Measurements from ENCODE around the gene RAG1.

RAG1 gene

GRCh38 chr11:36605221-36606216 is 37.7 kb downstream of the RAG1 start:
- no peak overlapping the region for H3K4me3 ChIP-seq (ENCODE audit: low read length)
- H3K9me2 ChIP-seq (replicated peaks; ENCODE audit: control insufficient read depth, low read length) = no peaks in the 10 kb centered on the region
- no peaks in the 10 kb centered on the region for H4K20me1 ChIP-seq (ENCODE audit: control insufficient read depth, insufficient read depth, low read depth, low read length)
- H3K79me2 ChIP-seq (ENCODE audit: control insufficient read depth, low read length) = no peaks in the 10 kb centered on the region
- no peaks in the 10 kb centered on the region for H3K36me3 ChIP-seq (ENCODE audit: control insufficient read depth, low read length)
- no peak overlapping the region for H3K4me2 ChIP-seq (ENCODE audit: low read length)
- no peaks in the 10 kb centered on the region for H3K27me3 ChIP-seq (ENCODE audit: control insufficient read depth, low read length)
- no peaks in the 10 kb centered on the region for H3F3A ChIP-seq (ENCODE audit: control insufficient read depth, insufficient read depth)
- peaks cover 5% of the 10 kb centered on the region for H3K4me1 ChIP-seq (ENCODE audit: control insufficient read depth, low read length)
- TF ChIP-seq CTCF (IDR thresholded peaks at IDR 0.05; ENCODE audit: low read depth, low read length, poor library complexity, severe bottlenecking) (no peak), EZH2phosphoT487 (IDR thresholded peaks at IDR 0.05; ENCODE audit: borderline replicate concordance, low read length) (no peak)
- no peaks in the 10 kb centered on the region for H3K9me3 ChIP-seq (ENCODE audit: control insufficient read depth, insufficient read depth, low read length)
- no peak overlapping the region for H3K27ac ChIP-seq (ENCODE audit: low read depth, low read length)

- Histone ChIP-seq H3K4me2 (ENCODE audit: low read length) (no peak overlapping the region), H3K4me3 (ENCODE audit: low read length) (no peak overlapping the region), H3K4me1 (ENCODE audit: control insufficient read depth, low read length) (peaks cover 5% of the 10 kb centered on the region)
These were observed 40.8 kb downstream of the RAG1 start for GRCh38 chr11:36608491-36609199.

GRCh38 chr11:36609383-36609782 is 41.6 kb downstream of the RAG1 start:
- no peaks in the 10 kb centered on the region for H3K9me2 ChIP-seq (replicated peaks; ENCODE audit: control insufficient read depth, low read length)
- no peaks in the 10 kb centered on the region for H3K9me3 ChIP-seq (ENCODE audit: control insufficient read depth, insufficient read depth, low read length)
- no peaks in the 10 kb centered on the region for H4K20me1 ChIP-seq (ENCODE audit: control insufficient read depth, insufficient read depth, low read depth, low read length)
- H3K4me3 ChIP-seq (ENCODE audit: low read length) = no peak overlapping the region
- no peaks in the 10 kb centered on the region for H3K79me2 ChIP-seq (ENCODE audit: control insufficient read depth, low read length)
- no peak overlapping the region for H3K4me2 ChIP-seq (ENCODE audit: low read length)
- no peaks in the 10 kb centered on the region for H3F3A ChIP-seq (ENCODE audit: control insufficient read depth, insufficient read depth)
- TF ChIP-seq CTCF (IDR thresholded peaks at IDR 0.05; ENCODE audit: low read depth, low read length, poor library complexity, severe bottlenecking) = no peak
- TF ChIP-seq EZH2phosphoT487 (IDR thresholded peaks at IDR 0.05; ENCODE audit: borderline replicate concordance, low read length) = no peak
- H3K36me3 ChIP-seq (ENCODE audit: control insufficient read depth, low read length) = no peaks in the 10 kb centered on the region
- no peak overlapping the region for H3K27ac ChIP-seq (ENCODE audit: low read depth, low read length)
- H3K4me1 ChIP-seq (ENCODE audit: control insufficient read depth, low read length) = peaks cover 5% of the 10 kb centered on the region
- no peaks in the 10 kb centered on the region for H3K27me3 ChIP-seq (ENCODE audit: control insufficient read depth, low read length)

More at GRCh38 chr11:36608491-36609199, 40.8 kb downstream of the RAG1 start:
- H3K9me2 ChIP-seq (replicated peaks; ENCODE audit: control insufficient read depth, low read length) = no peaks in the 10 kb centered on the region
- H4K20me1 ChIP-seq (ENCODE audit: control insufficient read depth, insufficient read depth, low read depth, low read length) = no peaks in the 10 kb centered on the region
- no peaks in the 10 kb centered on the region for H3K9me3 ChIP-seq (ENCODE audit: control insufficient read depth, insufficient read depth, low read length)
- H3F3A ChIP-seq (ENCODE audit: control insufficient read depth, insufficient read depth) = no peaks in the 10 kb centered on the region
- no peaks in the 10 kb centered on the region for H3K79me2 ChIP-seq (ENCODE audit: control insufficient read depth, low read length)
- no peaks in the 10 kb centered on the region for H3K36me3 ChIP-seq (ENCODE audit: control insufficient read depth, low read length)
- TF ChIP-seq CTCF (IDR thresholded peaks at IDR 0.05; ENCODE audit: low read depth, low read length, poor library complexity, severe bottlenecking) = no peak
- TF ChIP-seq EZH2phosphoT487 (IDR thresholded peaks at IDR 0.05; ENCODE audit: borderline replicate concordance, low read length) = no peak
- H3K27ac ChIP-seq (ENCODE audit: low read depth, low read length) = no peak overlapping the region
- no peaks in the 10 kb centered on the region for H3K27me3 ChIP-seq (ENCODE audit: control insufficient read depth, low read length)
